ENCODE data around the gene ENDOV.

DNA sequence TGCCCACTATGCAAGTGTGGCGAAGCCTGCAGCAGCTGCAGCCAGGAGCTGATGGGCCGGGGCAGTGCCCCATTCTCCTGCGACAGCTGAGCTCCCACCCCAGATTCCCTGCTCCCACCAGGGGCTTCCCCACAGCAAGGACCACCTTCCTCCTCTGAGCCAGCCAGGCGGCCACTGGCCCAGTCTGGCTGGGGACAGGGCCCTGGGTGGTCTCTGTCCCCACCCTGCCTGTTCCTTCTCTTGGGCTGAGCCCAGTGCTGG, 67.0 kb downstream of the ENDOV start:
- TF ChIP-seq SP1 (IDR thresholded peaks at IDR 0.05) (no peak), FOXM1 (IDR thresholded peaks at IDR 0.05; ENCODE audit: borderline replicate concordance) (no peak), SUZ12 (IDR thresholded peaks at IDR 0.05) (no peak), BHLHE40 (IDR thresholded peaks at IDR 0.05; ENCODE audit: borderline replicate concordance) (no peak)
